Epithelial cell of esophagus (primary cell): ENCODE measurements around the gene BNC2.

Source experiments
- DNase-seq: peaks from one replicate; pipeline ENCODE4 v3.0.0; 2010; ENCODE audit warnings: low read depth
- H3K4me3 ChIP-seq: 2 replicates; pipeline ENCODE4 v1.5.1; 2011; ENCODE audit warnings: mild to moderate bottlenecking, low read length, control low read depth
- TF ChIP-seq, protein P1 (sequence below): IDR thresholded peaks from 2 replicates; pipeline ENCODE4 v1.5.1; 2011; ENCODE audit warnings: low read depth, mild to moderate bottlenecking, low read length, control low read depth, inconsistent platforms; ENCODE audit not compliant: insufficient read depth; ENCODE audit errors: missing control alignments

The BNC2 gene

DNA sequence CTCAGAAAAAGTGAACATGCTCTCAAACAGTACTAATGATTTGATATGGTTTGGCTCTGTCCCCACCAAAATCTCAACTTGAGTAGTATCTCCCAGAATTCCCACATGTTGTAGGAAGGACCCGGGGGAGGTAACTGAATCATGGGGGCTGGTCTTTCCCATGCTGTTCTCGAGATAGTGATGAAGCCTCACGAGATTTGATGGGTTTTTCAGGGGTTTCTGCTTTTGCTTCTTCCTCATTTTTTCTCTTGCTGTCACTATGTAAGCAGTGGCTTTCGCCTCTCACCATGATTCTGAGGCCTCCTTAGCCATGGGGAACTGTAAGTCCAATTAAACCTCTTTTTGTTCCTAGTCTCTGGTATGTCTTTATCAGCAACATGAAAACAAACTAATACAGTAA lies 401.3 kb downstream of the BNC2 start:
- TF ChIP-seq, protein P1, sequence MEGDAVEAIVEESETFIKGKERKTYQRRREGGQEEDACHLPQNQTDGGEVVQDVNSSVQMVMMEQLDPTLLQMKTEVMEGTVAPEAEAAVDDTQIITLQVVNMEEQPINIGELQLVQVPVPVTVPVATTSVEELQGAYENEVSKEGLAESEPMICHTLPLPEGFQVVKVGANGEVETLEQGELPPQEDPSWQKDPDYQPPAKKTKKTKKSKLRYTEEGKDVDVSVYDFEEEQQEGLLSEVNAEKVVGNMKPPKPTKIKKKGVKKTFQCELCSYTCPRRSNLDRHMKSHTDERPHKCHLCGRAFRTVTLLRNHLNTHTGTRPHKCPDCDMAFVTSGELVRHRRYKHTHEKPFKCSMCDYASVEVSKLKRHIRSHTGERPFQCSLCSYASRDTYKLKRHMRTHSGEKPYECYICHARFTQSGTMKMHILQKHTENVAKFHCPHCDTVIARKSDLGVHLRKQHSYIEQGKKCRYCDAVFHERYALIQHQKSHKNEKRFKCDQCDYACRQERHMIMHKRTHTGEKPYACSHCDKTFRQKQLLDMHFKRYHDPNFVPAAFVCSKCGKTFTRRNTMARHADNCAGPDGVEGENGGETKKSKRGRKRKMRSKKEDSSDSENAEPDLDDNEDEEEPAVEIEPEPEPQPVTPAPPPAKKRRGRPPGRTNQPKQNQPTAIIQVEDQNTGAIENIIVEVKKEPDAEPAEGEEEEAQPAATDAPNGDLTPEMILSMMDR = no peak
- no peak for DNase-seq

DNA sequence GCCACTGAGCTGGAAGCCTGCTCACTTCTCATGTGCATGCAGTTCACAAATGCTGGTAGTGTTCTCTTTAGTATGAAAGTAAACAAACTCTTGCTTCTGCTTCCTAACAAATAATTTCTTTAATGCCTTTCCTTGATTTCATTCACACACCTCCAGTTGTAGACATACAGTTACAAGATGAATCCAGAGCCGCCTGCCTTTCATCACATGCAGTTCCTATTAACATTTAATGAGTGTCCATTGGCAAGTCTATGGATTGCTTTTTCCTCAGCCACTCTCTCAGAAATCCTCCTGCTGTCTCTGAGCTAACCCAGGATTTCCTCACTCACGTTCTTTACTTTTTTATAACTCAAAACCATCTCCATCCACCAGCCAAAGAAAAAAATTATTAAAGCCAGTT lies 408.6 kb downstream of the BNC2 start:
- DNase-seq = no peak
- TF ChIP-seq, protein P1 = no peak
- no peak overlapping the region for H3K4me3 ChIP-seq

More for the DNA sequence above, 401.3 kb downstream of the BNC2 start:
- H3K4me3 ChIP-seq = no peak overlapping the region

DNA sequence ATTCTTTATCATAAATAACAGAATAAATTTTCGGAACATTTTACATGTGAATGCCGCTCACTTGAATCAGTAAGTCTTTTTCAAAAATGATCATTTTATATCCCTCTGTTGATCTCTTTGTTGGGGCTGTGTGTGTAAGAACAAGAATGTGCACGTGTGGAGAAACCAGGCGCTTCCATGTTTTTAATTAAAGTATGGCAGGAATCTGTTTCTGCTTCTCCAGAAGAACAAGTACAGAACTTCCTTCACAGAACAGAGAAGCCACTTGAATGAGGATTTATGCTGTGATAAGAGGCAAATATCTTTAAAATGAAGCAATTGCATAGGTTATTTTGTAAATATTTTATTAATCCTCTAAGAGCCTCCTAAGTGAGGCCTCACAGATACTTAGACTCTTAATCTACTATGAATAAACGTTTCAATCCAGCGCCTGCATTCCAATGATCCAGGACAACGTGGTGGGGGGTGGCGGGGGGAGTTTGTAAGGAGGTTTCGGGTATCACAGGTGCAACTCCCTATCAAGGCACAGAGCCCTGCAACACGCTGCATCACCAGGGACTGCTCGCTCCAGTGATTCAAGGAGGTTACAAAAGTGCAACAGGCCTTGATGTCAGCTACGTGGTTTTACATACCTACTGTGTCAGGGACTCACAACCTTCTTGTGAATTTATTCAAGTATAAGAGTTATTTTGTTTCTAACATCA lies 409.2 kb downstream of the BNC2 start:
- TF ChIP-seq, protein P1 = no peak
- DNase-seq = no peak
- H3K4me3 ChIP-seq = no peak overlapping the region

DNA sequence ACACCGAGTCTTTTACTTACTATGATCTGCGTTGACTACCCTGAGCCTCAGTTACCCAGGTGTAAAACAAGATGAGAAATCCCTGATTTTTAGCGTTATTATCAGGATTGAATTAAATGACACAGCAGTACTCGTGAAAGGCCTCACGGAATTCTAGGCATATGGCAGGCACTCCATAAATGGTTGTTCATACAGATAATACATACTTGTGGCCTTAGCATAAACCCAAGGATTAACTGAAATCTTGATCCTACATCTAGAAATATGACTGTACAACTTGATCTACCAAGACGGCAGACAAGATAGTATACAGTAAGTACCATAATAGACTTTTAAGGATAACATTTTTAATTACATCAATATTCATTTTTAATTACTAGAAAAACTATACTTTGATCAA lies 409.8 kb downstream of the BNC2 start:
- H3K4me3 ChIP-seq = no peak overlapping the region
- TF ChIP-seq, protein P1 = no peak
- DNase-seq = no peak

DNA sequence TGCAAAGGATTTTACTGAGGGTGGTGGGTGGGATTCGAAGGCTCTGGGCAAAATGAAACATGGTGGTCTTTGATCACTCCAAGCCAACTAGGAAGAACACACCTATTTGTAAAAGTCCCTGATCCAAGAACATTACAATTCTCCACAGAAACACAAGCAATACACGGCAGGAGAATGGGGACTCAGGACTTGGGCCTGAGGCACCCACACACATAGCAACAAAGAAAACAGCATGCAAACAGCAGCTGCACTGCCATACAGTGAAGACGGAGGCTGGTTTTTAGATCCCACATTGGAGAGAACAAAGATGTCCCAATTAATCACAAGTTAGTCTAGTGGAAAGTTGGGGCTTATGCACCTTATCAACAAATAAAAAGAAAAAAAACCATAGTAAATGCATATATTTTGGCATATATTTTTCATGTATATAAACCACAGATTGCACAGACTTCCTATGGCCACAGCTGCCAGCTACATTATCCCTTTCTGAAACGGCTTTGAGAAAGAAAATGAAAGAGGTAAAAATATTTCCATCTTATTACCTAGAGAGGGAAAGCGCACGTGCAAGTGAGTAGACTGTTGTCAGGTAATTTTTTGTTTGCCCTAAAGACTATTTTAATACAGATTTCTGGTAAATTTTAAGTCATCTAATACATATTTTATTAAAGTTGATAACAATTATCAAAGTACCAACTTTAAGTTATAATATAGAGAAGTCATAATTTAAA lies 410.9 kb downstream of the BNC2 start:
- DNase-seq = no peak
- TF ChIP-seq, protein P1 = no peak
- H3K4me3 ChIP-seq = no peak overlapping the region

DNA sequence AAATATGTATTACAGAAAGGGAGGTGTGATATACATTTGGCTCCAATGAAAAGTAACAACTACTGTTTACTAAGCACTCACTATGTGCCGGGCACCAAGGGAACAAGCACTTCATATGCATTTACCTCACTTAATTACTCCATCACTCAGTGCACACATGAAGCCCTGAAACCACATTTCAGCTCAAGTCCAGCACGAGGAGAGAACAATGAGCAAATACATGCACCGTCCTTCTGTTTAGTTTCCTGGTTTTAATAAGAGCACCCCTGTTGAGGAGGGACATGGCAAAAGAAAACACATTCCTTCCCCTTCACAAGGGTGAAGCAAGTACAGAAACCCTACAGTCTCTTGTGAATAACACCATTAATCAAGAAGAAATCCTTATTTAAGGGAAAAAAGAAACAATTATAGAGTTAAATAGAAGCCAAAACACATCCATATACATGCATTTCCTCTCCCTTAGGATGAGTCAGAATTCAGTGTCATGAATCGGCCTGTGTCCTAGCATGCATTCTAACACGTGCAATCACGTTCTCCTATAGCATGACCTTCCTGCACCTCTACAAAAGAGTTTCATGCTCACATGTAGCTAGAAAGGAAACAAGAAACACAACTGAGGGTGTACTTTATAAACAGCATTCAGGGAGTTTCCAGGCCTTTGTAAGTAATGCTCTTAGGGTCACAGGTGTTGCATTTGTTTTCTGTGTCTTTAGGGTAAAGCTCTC lies 411.6 kb downstream of the BNC2 start:
- no peak overlapping the region for H3K4me3 ChIP-seq
- TF ChIP-seq, protein P1 = no peak
- peak; percentile 89 for DNase-seq
